Vagina (tissue), 2 donors: ENCODE data around the gene FOXN3. TPM values are rescaled to one million over a fixed set of nuclear protein-coding genes. Genes with fewer than 3 reads are reported as not detected.
"Not testable (repeated sequence)": the region's sequence is repeated elsewhere in the genome, so short reads cannot be mapped to it uniquely, and the experiment has no call there.

Experiments used
- DNase-seq, 2 donors: peaks; one replicate each; pipeline ENCODE4 v3.0.0-alpha.2; 2017; ENCODE audit errors: extremely low spot score in 2 of 2
- H3K27ac ChIP-seq: fragments of 200-600 bp; sonication (generic); one replicate; pipeline ENCODE4 v1.5.1; 2019
- H3K27me3 ChIP-seq: fragments of 200-600 bp; sonication (generic); one replicate; pipeline ENCODE4 v1.5.1; 2019
- H3K36me3 ChIP-seq, 2 donors: fragments of 200-600 bp; sonication (generic); one replicate each; pipeline ENCODE4 v1.5.1; 2017 to 2019
- H3K4me1 ChIP-seq: fragments of 200-600 bp; sonication (generic); one replicate; pipeline ENCODE4 v1.5.1; 2019
- H3K4me3 ChIP-seq, 2 donors: fragments of 200-600 bp; sonication (generic); 1 replicate in 1 of 2; 2 replicates in 1 of 2; pipeline ENCODE4 v1.5.1; 2016 to 2019
- H3K9me3 ChIP-seq: fragments of 200-600 bp; sonication (generic); one replicate; pipeline ENCODE4 v1.5.1; 2019
- POLR2A ChIP-seq, 2 donors: fragments of 450-650 bp; IDR thresholded peaks; one replicate each; pipeline ENCODE4 v1.6.1; 2017; ENCODE audit warnings: antibody characterized with exemption in 2 of 2, mild to moderate bottlenecking in 2 of 2, moderate library complexity in 2 of 2
- POLR2AphosphoS5 ChIP-seq, 2 donors: sonication (generic); formaldehyde crosslinking; IDR thresholded peaks; one replicate each; pipeline ENCODE4 v1.9.0; 2017; ENCODE audit warnings: antibody characterized with exemption in 2 of 2, mild to moderate bottlenecking in 2 of 2, low read depth in 1 of 2; ENCODE audit not compliant: insufficient read depth in 1 of 2
- intact Hi-C: fragments of 100-400 bp; cut with DNase I; formaldehyde crosslinking; loops from one replicate; pipeline ENCODE4 v1.15.1; 2023
- total RNA-seq: library from RNA; depleted of rRNA; stranded (reverse); fragments of >200 nt; gene quantifications from one replicate; pipeline ENCODE4 v1.2.3, GENCODE V29; 2016
- TF ChIP-seq, protein P1 (sequence below), 3 experiments: fragments of 450-650 bp in 2 of 3; fragments of 200-600 bp in 1 of 3; sonication (generic) in 1 of 3; IDR thresholded peaks; one replicate each; pipeline ENCODE4 v1.5.1; 2017 to 2019; ENCODE audit warnings: antibody characterized with exemption in 3 of 3, mild to moderate bottlenecking in 2 of 3, moderate library complexity in 2 of 3

FOXN3 gene
- total RNA-seq, 1 donor from 2014 or later: 111 TPM

DNA sequence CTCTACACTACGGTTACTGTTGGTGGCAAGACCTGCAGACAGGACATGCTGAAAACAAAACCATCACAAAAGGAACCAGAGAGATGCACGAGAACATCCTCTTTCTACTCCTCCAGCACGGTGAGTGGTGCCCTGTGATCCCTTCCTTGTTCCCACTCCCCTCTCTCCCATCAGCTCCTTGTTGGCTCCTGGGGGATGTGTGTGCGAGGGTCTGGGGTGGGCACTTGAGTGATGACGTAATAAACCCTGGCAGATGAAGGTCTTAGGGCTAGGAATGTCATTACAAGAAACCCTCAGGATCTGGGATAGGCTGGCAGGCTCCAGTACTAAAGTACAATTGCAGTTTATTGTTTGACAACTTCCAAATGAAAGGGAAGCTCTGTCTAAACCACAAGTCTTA lies 261.5 kb downstream of the FOXN3 start:
- Histone ChIP-seq H3K9me3 (no peaks in the 10 kb centered on the region), H3K27me3 (no peaks in the 10 kb centered on the region), H3K4me1 (no peaks in the 10 kb centered on the region), H3K27ac (no peak overlapping the region), H3K36me3 (peaks cover 0 to 7% of the 10 kb centered on the region in 2 donors), H3K4me3 (no peak overlapping the region)
- intact Hi-C loops: loop anchor here (5.0 kb wide), 1 partner anchor 108 kb away; no protein-coding TSS in a partner anchor
- no peak for DNase-seq
- TF ChIP-seq POLR2A (IDR thresholded peaks at IDR 0.05): no peak
- TF ChIP-seq, protein P1, sequence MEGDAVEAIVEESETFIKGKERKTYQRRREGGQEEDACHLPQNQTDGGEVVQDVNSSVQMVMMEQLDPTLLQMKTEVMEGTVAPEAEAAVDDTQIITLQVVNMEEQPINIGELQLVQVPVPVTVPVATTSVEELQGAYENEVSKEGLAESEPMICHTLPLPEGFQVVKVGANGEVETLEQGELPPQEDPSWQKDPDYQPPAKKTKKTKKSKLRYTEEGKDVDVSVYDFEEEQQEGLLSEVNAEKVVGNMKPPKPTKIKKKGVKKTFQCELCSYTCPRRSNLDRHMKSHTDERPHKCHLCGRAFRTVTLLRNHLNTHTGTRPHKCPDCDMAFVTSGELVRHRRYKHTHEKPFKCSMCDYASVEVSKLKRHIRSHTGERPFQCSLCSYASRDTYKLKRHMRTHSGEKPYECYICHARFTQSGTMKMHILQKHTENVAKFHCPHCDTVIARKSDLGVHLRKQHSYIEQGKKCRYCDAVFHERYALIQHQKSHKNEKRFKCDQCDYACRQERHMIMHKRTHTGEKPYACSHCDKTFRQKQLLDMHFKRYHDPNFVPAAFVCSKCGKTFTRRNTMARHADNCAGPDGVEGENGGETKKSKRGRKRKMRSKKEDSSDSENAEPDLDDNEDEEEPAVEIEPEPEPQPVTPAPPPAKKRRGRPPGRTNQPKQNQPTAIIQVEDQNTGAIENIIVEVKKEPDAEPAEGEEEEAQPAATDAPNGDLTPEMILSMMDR (IDR thresholded peaks at IDR 0.05): no peak
- TF ChIP-seq POLR2AphosphoS5 (IDR thresholded peaks at IDR 0.05; ENCODE audit: insufficient read depth in 1 of 2, low read depth in 1 of 2): no peak

DNA sequence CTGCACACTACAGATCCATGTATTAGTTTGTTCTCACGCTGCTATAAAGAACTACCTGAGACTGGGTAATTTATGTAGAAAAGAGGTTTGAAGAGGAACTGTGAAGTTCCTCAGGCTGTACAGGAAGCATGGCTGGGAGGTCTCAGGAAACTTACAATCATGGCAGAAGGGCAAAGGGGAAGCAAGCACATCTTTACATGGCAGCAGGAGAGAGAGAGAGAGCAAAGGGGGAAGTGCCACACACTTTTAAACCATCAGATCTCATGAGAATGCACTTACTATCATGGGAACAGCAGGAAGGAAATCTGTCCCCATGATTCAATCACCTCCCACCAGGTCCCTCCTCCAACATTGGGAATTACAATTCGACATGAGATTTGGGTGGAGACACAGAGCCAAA lies 265.3 kb downstream of the FOXN3 start:
- H3K4me1 ChIP-seq, DNase-seq, H3K4me3 ChIP-seq, H3K36me3 ChIP-seq, H3K9me3 ChIP-seq, intact Hi-C loops, H3K27me3 ChIP-seq, H3K27ac ChIP-seq: not testable (repeated sequence)

DNA sequence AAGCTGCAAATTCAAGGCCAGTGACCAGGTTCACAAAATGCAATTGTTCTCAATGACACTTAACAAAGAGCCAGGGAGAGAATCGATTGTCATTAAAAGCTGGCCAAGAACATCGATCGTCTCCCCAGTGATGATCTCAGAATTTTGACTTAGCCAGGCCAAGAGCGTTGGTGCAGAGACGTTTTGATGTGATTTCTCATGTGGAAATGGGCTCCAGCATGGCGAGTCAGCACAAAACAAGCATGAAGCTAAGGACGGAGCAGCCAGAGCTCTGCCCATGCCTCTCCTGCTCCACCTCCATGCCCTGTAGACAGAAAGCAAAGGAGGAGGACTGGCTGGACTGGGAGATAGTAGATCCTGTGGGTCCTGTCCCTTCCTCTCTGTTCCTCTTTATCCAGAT lies 270.8 kb downstream of the FOXN3 start:
- Histone ChIP-seq H3K27ac (no peak overlapping the region), H3K9me3 (no peaks in the 10 kb centered on the region), H3K27me3 (no peaks in the 10 kb centered on the region), H3K4me3 (no peak overlapping the region), H3K36me3 (no peaks in the 10 kb centered on the region), H3K4me1 (no peaks in the 10 kb centered on the region)
- intact Hi-C loops: no loop called here
- TF ChIP-seq, protein P1 (IDR thresholded peaks at IDR 0.05): no peak
- no peak for TF ChIP-seq POLR2AphosphoS5 (IDR thresholded peaks at IDR 0.05; ENCODE audit: insufficient read depth in 1 of 2, low read depth in 1 of 2)
- TF ChIP-seq POLR2A (IDR thresholded peaks at IDR 0.05): no peak
- no peak for DNase-seq

DNA sequence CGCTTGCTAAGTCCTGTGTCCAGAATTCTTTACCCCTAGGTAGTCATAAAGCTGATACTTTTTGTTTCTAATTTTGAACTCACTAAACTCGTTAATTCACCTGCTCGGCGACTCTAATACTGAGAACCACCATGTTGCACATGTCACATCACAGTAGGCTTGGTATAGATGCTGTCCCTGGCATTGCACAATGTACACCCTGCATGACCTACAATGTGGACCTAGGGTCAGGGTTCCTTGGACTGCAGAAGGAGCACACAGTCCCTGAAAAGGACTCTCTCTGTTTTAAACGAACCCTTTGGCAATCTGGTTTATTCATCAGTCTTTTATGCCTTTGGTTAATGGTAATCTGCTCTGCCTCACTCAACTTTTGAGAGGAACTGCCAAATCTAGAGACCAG lies 272.4 kb downstream of the FOXN3 start:
- intact Hi-C loops: no loop called here
- no peak overlapping the region for H3K27ac ChIP-seq
- no peak overlapping the region for H3K4me3 ChIP-seq
- TF ChIP-seq POLR2AphosphoS5 (IDR thresholded peaks at IDR 0.05; ENCODE audit: insufficient read depth in 1 of 2, low read depth in 1 of 2): no peak
- TF ChIP-seq, protein P1 (IDR thresholded peaks at IDR 0.05): no peak
- no peak for TF ChIP-seq POLR2A (IDR thresholded peaks at IDR 0.05)
- H3K36me3 ChIP-seq: no peaks in the 10 kb centered on the region
- H3K4me1 ChIP-seq: no peaks in the 10 kb centered on the region
- DNase-seq: no peak
- no peaks in the 10 kb centered on the region for H3K9me3 ChIP-seq
- H3K27me3 ChIP-seq: no peaks in the 10 kb centered on the region

DNA sequence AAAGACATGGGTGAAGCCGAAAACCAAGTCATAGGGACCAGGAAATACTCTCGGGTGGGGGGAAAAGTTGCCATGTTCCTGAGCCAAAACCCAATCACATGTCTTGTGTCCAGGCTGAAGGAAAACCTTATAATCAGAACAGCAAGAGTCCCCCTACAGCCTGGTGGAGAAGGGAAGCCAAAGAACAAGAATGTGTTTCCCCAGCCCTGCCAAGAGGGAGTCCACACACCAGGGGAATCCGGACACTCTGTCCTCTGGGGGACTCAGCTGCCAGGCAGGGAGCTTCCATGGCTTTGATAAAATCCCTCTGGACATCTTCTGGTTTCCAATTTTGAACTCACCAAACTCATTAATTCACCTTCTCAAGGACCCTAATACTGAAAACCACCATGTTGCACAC lies 273.0 kb downstream of the FOXN3 start:
- Histone ChIP-seq H3K27ac (no peak overlapping the region), H3K36me3 (no peaks in the 10 kb centered on the region), H3K4me1 (no peaks in the 10 kb centered on the region), H3K27me3 (no peaks in the 10 kb centered on the region), H3K4me3 (no peak overlapping the region), H3K9me3 (no peaks in the 10 kb centered on the region)
- TF ChIP-seq POLR2AphosphoS5 (IDR thresholded peaks at IDR 0.05; ENCODE audit: insufficient read depth in 1 of 2, low read depth in 1 of 2) (no peak), POLR2A (IDR thresholded peaks at IDR 0.05) (no peak)
- TF ChIP-seq, protein P1 (IDR thresholded peaks at IDR 0.05): no peak
- DNase-seq: no peak
- intact Hi-C loops: no loop called here

DNA sequence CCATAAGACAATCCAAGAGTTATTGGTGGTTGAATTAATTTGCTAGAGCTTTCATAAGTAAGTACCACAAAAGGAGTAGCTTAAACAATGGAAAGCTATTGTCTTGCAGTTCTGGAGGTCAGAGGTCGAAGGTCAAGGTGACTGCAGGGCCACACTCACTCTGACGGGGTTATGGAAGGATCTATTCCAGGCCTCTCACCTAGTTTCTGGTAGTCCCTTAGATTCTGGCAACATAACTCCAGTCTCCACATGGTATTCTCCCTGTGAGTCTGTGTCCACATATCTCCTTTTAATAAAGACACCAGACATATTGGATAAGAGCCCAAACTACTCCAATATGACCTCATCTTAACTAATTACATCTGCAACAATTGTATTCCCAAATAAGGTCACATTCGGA lies 273.4 kb downstream of the FOXN3 start:
- no peaks in the 10 kb centered on the region for H3K27me3 ChIP-seq
- intact Hi-C loops: no loop called here
- TF ChIP-seq POLR2AphosphoS5 (IDR thresholded peaks at IDR 0.05; ENCODE audit: insufficient read depth in 1 of 2, low read depth in 1 of 2) (no peak), POLR2A (IDR thresholded peaks at IDR 0.05) (no peak)
- TF ChIP-seq, protein P1 (IDR thresholded peaks at IDR 0.05): no peak
- no peak for DNase-seq
- H3K36me3 ChIP-seq: no peaks in the 10 kb centered on the region
- H3K9me3 ChIP-seq: no peaks in the 10 kb centered on the region
- no peaks in the 10 kb centered on the region for H3K4me1 ChIP-seq
- no peak overlapping the region for H3K4me3 ChIP-seq
- H3K27ac ChIP-seq: no peak overlapping the region
